Measurements from ENCODE around the gene B3GNT3. TPM values are rescaled to one million over a fixed set of nuclear protein-coding genes. Genes with fewer than 3 reads are reported as not detected.

B3GNT3 gene
- total and polyA plus RNA-seq, 2 donors (not counting 1 experiment from before 2014, with no cell fraction given): 0.06 TPM; not detected in 1

GRCh38 chr19:17778968-17779929, 15.7 kb upstream of the B3GNT3 start:
- H3K9me3 Mint-ChIP-seq (ENCODE audit: insufficient read depth): no peaks in the 10 kb centered on the region
- Histone ChIP-seq H3K79me2 (ENCODE audit: control insufficient read depth, insufficient read depth, low read length) (peaks cover 35% of the 10 kb centered on the region), H3K36me3 (replicated peaks in 1 of 2; ENCODE audit: control extremely low read depth in 1 of 2, control insufficient read depth in 1 of 2, extremely low read depth in 1 of 2, insufficient read depth in 2 of 2, low read length in 1 of 2) (peaks cover 0 to 45% of the 10 kb centered on the region in 2 experiments), H3K9ac (ENCODE audit: low read length) (no peak overlapping the region), H2AFZ (ENCODE audit: insufficient read depth, low read depth, low read length, poor library complexity, severe bottlenecking) (no peak overlapping the region), H3K4me2 (replicated peaks; ENCODE audit: low read depth, low read length, poor library complexity, severe bottlenecking) (peak overlapping the region; percentile 25), H3K27me3 (replicated peaks in 1 of 4; ENCODE audit: control extremely low read depth in 1 of 4, control insufficient read depth in 3 of 4, insufficient read depth in 4 of 4, low read length in 3 of 4) (no peaks in the 10 kb centered on the region), H3K27ac (ENCODE audit: low read length in 2 of 2) (peak overlapping the region in 1 of 2 donors; percentile 53), H4K20me1 (ENCODE audit: control insufficient read depth, insufficient read depth, low read length, poor library complexity, severe bottlenecking) (peaks cover 23% of the 10 kb centered on the region), H3K9me3 (ENCODE audit: control extremely low read depth in 1 of 3, control insufficient read depth in 2 of 3, insufficient read depth in 1 of 3, low read length in 2 of 3) (no peaks in the 10 kb centered on the region), H3K4me1 (ENCODE audit: control insufficient read depth in 2 of 2, insufficient read depth in 2 of 2, low read length in 2 of 2) (peaks cover 42 to 53% of the 10 kb centered on the region in 2 donors), H3K4me3 (ENCODE audit: control extremely low read depth in 1 of 5, extremely low read depth in 1 of 5, insufficient read depth in 1 of 5, low read depth in 2 of 5, low read length in 4 of 5) (no peak overlapping the region)
- H3K27me3 Mint-ChIP-seq: no peaks in the 10 kb centered on the region
- H3K27ac Mint-ChIP-seq: peak overlapping the region; percentile 85
- ChIA-PET POLR2A (interaction anchor here (0.6 to 0.8 kb wide), 4 partner anchors 14 to 338 kb away, joined by 3 to 5 read pairs (median 4); no protein-coding TSS in a partner anchor), CTCF (interaction anchor here (1.0 to 1.7 kb wide), 2 partner anchors 75 to 173 kb away, joined by 3 to 6 read pairs; no protein-coding TSS in a partner anchor)
- H3K4me1 Mint-ChIP-seq: peaks cover 42% of the 10 kb centered on the region
- no peak for ATAC-seq (ENCODE audit: low read depth)
- TF ChIP-seq EZH2 (IDR thresholded peaks at IDR 0.05; ENCODE audit: borderline replicate concordance, insufficient read depth, low read depth, low read length, poor library complexity, severe bottlenecking) (no peak), CTCF (IDR thresholded peaks at IDR 0.05) (no peak)
- no peak for DNase-seq
- no peak overlapping the region for H3K4me3 Mint-ChIP-seq
- intact Hi-C loops (cut with micrococcal nuclease): no loop called here
- WGBS (ENCODE audit: insufficient coverage): 71% methylated on average over 22 of the region's 25 CpGs

Measured in B cell (primary cell).